ENCODE measurements around the gene ADAMTSL1. TPM values are rescaled to one million over a fixed set of nuclear protein-coding genes. Genes with fewer than 3 reads are reported as not detected.

The ADAMTSL1 gene
- polyA plus RNA-seq, 2 of the 4 experiments (the other 2 are of a cell fraction), result 0.03 TPM; not detected in 1

- ATAC-seq (no peak), DNase-seq (ENCODE audit: low read depth in 1 of 2, low spot score in 1 of 2) (no peak), FAIRE-seq (no peak)
- H3K4me2 ChIP-seq, result no peak overlapping the region
- ChIA-PET POLR2A (no interaction called here), CTCF (interaction anchor here (1.2 kb wide), 1 partner anchor 21 kb away, joined by 3 read pairs; no protein-coding TSS in a partner anchor)
- no peaks in the 10 kb centered on the region for H3K4me1 ChIP-seq
- no peak overlapping the region for H3K27ac ChIP-seq
- TF ChIP-seq KDM5A (IDR thresholded peaks at IDR 0.05), result no peak
- no peak for TF ChIP-seq SMC3 (IDR thresholded peaks at IDR 0.05)
- TF ChIP-seq TFCP2L1 (CRISPR knock-in tag; IDR thresholded peaks at IDR 0.05), result no peak
- TF ChIP-seq FOXS1 (CRISPR knock-in tag; IDR thresholded peaks at IDR 0.05), result no peak
- no peak for TF ChIP-seq HOXA7 (CRISPR knock-in tag; IDR thresholded peaks at IDR 0.05)
- TF ChIP-seq ZC3H11A (IDR thresholded peaks at IDR 0.05), result no peak
- TF ChIP-seq ZNF302 (CRISPR knock-in tag; IDR thresholded peaks at IDR 0.05), result no peak
- TF ChIP-seq TP53 (CRISPR knock-in tag; IDR thresholded peaks at IDR 0.05), result no peak
- no peak for TF ChIP-seq CBX2 (IDR thresholded peaks at IDR 0.05; ENCODE audit: borderline replicate concordance, low read depth)
- TF ChIP-seq CHD2 (IDR thresholded peaks at IDR 0.05; ENCODE audit: low read length, partially characterized antibody), result no peak
- no peak for TF ChIP-seq HES2 (IDR thresholded peaks at IDR 0.05)
- no peak for TF ChIP-seq NR3C1 (IDR thresholded peaks at IDR 0.05)
- no peak for TF ChIP-seq GATA3 (IDR thresholded peaks at IDR 0.05; ENCODE audit: borderline replicate concordance)
- no peak for TF ChIP-seq POLR2A (IDR thresholded peaks at IDR 0.05; ENCODE audit: low read length)
- TF ChIP-seq, protein P1, sequence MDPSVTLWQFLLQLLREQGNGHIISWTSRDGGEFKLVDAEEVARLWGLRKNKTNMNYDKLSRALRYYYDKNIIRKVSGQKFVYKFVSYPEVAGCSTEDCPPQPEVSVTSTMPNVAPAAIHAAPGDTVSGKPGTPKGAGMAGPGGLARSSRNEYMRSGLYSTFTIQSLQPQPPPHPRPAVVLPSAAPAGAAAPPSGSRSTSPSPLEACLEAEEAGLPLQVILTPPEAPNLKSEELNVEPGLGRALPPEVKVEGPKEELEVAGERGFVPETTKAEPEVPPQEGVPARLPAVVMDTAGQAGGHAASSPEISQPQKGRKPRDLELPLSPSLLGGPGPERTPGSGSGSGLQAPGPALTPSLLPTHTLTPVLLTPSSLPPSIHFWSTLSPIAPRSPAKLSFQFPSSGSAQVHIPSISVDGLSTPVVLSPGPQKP (IDR thresholded peaks at IDR 0.05; ENCODE audit: low read depth, low read length), result no peak
- TF ChIP-seq POLR2AphosphoS2 (conservative IDR thresholded peaks at IDR 0.05; ENCODE audit: low read length), result no peak
- TF ChIP-seq HEYL (CRISPR knock-in tag; IDR thresholded peaks at IDR 0.05), result no peak
- no peak for TF ChIP-seq RCOR1 (IDR thresholded peaks at IDR 0.05; ENCODE audit: low read depth, low read length)
- no peak overlapping the region for H3K4me3 ChIP-seq
- H3K9me3 ChIP-seq, result no peaks in the 10 kb centered on the region
Measured at GRCh38 chr9:18516514-18516913, 42.6 kb downstream of the ADAMTSL1 start.

GRCh38 chr9:18516965-18517364 is 43.0 kb downstream of the ADAMTSL1 start:
- POLR2A ChIA-PET, result no interaction called here
- 3% methylated on average over 2 of the region's 2 CpGs for WGBS (ENCODE audit: missing lambda C conversion rate)

GRCh38 chr9:18520416-18521047 is 46.6 kb downstream of the ADAMTSL1 start:
- DNase-seq (ENCODE audit: low read depth in 1 of 2, low spot score in 1 of 2), result no peak
- no peak overlapping the region for H3K4me3 ChIP-seq
- H3K4me2 ChIP-seq, result no peak overlapping the region
- TF ChIP-seq ZNF302 (CRISPR knock-in tag; IDR thresholded peaks at IDR 0.05), result no peak
- no peak for TF ChIP-seq RCOR1 (IDR thresholded peaks at IDR 0.05; ENCODE audit: low read depth, low read length)
- TF ChIP-seq REST (IDR thresholded peaks at IDR 0.05), result no peak
- TF ChIP-seq POLR2A (IDR thresholded peaks at IDR 0.05; ENCODE audit: low read length), result no peak
- no peak for TF ChIP-seq NPAS2 (CRISPR knock-in tag; IDR thresholded peaks at IDR 0.05; ENCODE audit: borderline replicate concordance)
- TF ChIP-seq BHLHE40 (IDR thresholded peaks at IDR 0.05; ENCODE audit: low read depth, low read length), result no peak
- no peak for TF ChIP-seq BCL3 (IDR thresholded peaks at IDR 0.05)
- TF ChIP-seq RNF2 (IDR thresholded peaks at IDR 0.05; ENCODE audit: borderline replicate concordance, low read depth), result no peak
- TF ChIP-seq KDM1A (IDR thresholded peaks at IDR 0.05; ENCODE audit: low read depth), result no peak
- TF ChIP-seq CHD2 (IDR thresholded peaks at IDR 0.05; ENCODE audit: low read length, partially characterized antibody), result no peak
- TF ChIP-seq USF2 (IDR thresholded peaks at IDR 0.05), result no peak
- ChIA-PET POLR2A (no interaction called here), CTCF (no interaction called here)
- H3K9me3 ChIP-seq, result no peaks in the 10 kb centered on the region
- no peak overlapping the region for H3K27ac ChIP-seq
- FAIRE-seq, result no peak
- no peaks in the 10 kb centered on the region for H3K4me1 ChIP-seq
- whole genome bisulfite sequencing (ENCODE audit: missing lambda C conversion rate), result 30% methylated on average over 3 of the region's 3 CpGs
- ATAC-seq, result no peak

More at GRCh38 chr9:18516965-18517364, 43.0 kb downstream of the ADAMTSL1 start:
- Histone ChIP-seq H3K4me1 (no peaks in the 10 kb centered on the region), H3K4me3 (no peak overlapping the region), H3K27ac (no peak overlapping the region), H3K9me3 (no peaks in the 10 kb centered on the region), H3K4me2 (no peak overlapping the region)
- ATAC-seq, result no peak
- DNase-seq (ENCODE audit: low read depth in 1 of 2, low spot score in 1 of 2), result no peak
- TF ChIP-seq JUN (IDR thresholded peaks at IDR 0.05), result no peak
- no peak for TF ChIP-seq FOSL2 (IDR thresholded peaks at IDR 0.05)
- no peak for TF ChIP-seq FOSL2 (CRISPR knock-in tag; IDR thresholded peaks at IDR 0.05)
- no peak for TF ChIP-seq HDAC2 (IDR thresholded peaks at IDR 0.05)
- CTCF ChIA-PET, result no interaction called here
- FAIRE-seq, result no peak
